ENCODE measurements around the gene SNX24. TPM values are rescaled to one million over a fixed set of nuclear protein-coding genes. Genes with fewer than 3 reads are reported as not detected.

SNX24 gene
- total RNA-seq, 6 experiments from 2014 or later: 6.2 to 23.7 (median 12.5) TPM

DNA sequence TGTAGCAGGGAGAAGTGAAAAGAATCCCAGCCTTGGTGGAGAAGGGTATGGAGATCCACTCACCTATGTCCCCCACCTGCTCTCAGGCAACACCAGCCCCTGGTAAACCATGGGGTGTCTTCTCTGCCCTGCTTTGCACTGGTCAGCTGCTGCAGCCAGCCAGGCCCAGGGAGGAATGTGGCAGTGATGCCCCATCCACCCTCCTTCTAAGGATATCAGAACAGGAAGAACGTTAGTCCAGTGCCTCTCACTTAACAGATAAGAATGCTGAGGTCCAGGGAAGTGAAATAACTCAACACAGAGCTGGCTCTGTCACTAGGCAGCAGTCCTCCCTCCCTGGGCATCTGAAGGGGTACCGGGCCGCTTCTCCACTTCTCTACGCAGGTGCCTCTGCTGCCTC, 200.8 kb downstream of the SNX24 start:
- H3K27me3 ChIP-seq: no peaks in the 10 kb centered on the region
- DNase-seq: no peak
- TF ChIP-seq, protein P1, sequence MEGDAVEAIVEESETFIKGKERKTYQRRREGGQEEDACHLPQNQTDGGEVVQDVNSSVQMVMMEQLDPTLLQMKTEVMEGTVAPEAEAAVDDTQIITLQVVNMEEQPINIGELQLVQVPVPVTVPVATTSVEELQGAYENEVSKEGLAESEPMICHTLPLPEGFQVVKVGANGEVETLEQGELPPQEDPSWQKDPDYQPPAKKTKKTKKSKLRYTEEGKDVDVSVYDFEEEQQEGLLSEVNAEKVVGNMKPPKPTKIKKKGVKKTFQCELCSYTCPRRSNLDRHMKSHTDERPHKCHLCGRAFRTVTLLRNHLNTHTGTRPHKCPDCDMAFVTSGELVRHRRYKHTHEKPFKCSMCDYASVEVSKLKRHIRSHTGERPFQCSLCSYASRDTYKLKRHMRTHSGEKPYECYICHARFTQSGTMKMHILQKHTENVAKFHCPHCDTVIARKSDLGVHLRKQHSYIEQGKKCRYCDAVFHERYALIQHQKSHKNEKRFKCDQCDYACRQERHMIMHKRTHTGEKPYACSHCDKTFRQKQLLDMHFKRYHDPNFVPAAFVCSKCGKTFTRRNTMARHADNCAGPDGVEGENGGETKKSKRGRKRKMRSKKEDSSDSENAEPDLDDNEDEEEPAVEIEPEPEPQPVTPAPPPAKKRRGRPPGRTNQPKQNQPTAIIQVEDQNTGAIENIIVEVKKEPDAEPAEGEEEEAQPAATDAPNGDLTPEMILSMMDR (IDR thresholded peaks at IDR 0.05): no peak
- no peak for TF ChIP-seq POLR2A (IDR thresholded peaks at IDR 0.05)
- intact Hi-C loops (cut with DNase I): no loop called here
- ATAC-seq: no peak
- no peak overlapping the region for H3K27ac ChIP-seq
- H3K4me3 ChIP-seq: no peak overlapping the region
- no peaks in the 10 kb centered on the region for H3K9me3 ChIP-seq
- no peaks in the 10 kb centered on the region for H3K36me3 ChIP-seq
- 88% methylated on average over 4 of the region's 4 CpGs for WGBS (ENCODE audit: insufficient coverage, low coverage, low lambda C conversion rate, missing lambda C conversion rate)
- no peaks in the 10 kb centered on the region for H3K4me1 ChIP-seq

DNA sequence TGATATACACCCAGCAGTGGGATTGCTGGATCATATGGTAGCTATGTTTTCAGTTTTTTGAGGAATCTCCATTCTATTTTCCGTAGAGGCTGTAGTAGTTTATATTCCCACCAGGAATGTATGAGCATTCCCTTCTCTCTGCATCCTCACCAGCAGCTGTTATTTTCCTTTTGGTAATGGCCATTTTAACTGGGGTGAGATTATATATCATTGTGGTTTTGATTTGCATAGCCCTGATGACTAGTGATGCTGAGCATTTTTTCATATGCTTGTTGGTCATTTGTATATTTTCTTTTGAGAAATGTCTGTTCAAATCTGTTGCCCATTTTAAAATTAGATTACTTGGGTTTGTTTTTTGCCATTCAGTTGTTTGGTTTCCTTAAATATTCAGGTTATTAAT, 202.3 kb downstream of the SNX24 start:
- 82% methylated on average over 1 of the region's 1 CpG for WGBS (ENCODE audit: insufficient coverage, low coverage, low lambda C conversion rate, missing lambda C conversion rate)
- H3K4me3 ChIP-seq: no peak overlapping the region
- no peak for TF ChIP-seq POLR2A (IDR thresholded peaks at IDR 0.05)
- TF ChIP-seq, protein P1 (IDR thresholded peaks at IDR 0.05): no peak
- intact Hi-C loops (cut with DNase I): no loop called here
- no peaks in the 10 kb centered on the region for H3K9me3 ChIP-seq
- H3K27ac ChIP-seq: no peak overlapping the region
- ATAC-seq (no peak), DNase-seq (no peak)
- H3K4me1 ChIP-seq: no peaks in the 10 kb centered on the region
- H3K27me3 ChIP-seq: no peaks in the 10 kb centered on the region
- H3K36me3 ChIP-seq: no peaks in the 10 kb centered on the region

DNA sequence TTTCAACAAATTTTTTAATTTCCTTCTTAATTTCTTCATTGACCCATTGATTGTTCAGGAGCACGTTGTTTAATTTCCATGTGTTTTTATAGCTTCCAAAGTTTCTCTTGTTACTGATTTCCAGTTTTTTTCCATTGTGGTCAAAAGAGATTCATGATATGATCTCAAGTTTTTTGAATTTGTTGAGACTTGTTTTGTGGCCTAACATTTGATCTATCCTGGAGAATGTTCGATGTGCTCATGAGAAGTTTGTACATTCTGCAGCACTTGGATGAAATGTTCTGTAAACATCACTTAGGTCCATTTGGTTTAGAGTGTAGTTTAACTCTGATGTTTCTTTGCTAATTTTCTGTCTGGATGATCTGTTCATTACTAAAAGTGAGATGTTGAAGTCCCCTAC, 205.8 kb downstream of the SNX24 start:
- 88% methylated on average over 2 of the region's 2 CpGs for WGBS (ENCODE audit: insufficient coverage, low coverage, low lambda C conversion rate, missing lambda C conversion rate)
- H3K4me1 ChIP-seq: no peaks in the 10 kb centered on the region
- no peaks in the 10 kb centered on the region for H3K27me3 ChIP-seq
- no peak for TF ChIP-seq POLR2A (IDR thresholded peaks at IDR 0.05)
- TF ChIP-seq, protein P1 (IDR thresholded peaks at IDR 0.05): no peak
- H3K36me3 ChIP-seq: no peaks in the 10 kb centered on the region
- H3K27ac ChIP-seq: no peak overlapping the region
- DNase-seq: no peak
- ATAC-seq: no peak
- intact Hi-C loops (cut with DNase I): no loop called here
- H3K9me3 ChIP-seq: no peaks in the 10 kb centered on the region
- no peak overlapping the region for H3K4me3 ChIP-seq

Small RNAs within 50 kb of the gene (small RNA-seq; reads per million reads assigned to genes)
- gene RN7SL689P: 0 reads per million in 2 experiments

Other genes starting within 250 kb of the SNX24 start
- 10 to 100 TPM; 26.7 to 42.0 (median 34.2) TPM for gene SNX2, start 70.5 kb upstream of the SNX24 start, total RNA-seq
- 10 to 100 TPM in 5 of 6 experiments, 1 to 10 TPM in 1; 9.7 to 21.7 (median 16.9) TPM for gene PPIC, start 191.1 kb downstream of the SNX24 start, total RNA-seq
- gene PRDM6, start 243.6 kb downstream of the SNX24 start, total RNA-seq: under 1 TPM in 5 of 6 experiments, not detected in 1; 0.20 to 0.64 (median 0.31) TPM

Measured in right lobe of liver (tissue), 6 donors.